Pancreas (tissue), 10 donors: ENCODE data around the gene TSPAN15. TPM values are rescaled to one million over a fixed set of nuclear protein-coding genes. Genes with fewer than 3 reads are reported as not detected.

ENCODE experiments used
- ATAC-seq, 4 donors: fragments of 200-7000 bp; cut with Tn5 transposase; one replicate each; pipeline versions ENCODE4 v1.8.0 to v1.9.1; 2020; ENCODE audit warnings: mild to moderate bottlenecking in 4 of 4, moderate library complexity in 4 of 4
- DNase-seq, 6 donors: peaks; one replicate each; pipeline ENCODE4 v3.0.0-alpha.2; 2020
- FAIRE-seq: peaks from 2 replicates; lab custom pipeline; 2012; peaks lifted over from hg19 to GRCh38; lab: Jason Lieb, UNC
- H3K27ac ChIP-seq, 4 donors: fragments of 200-600 bp; sonication (generic); 1 replicate in 3 of 4; 2 replicates in 1 of 4; pipeline versions ENCODE4 v1.5.0 to v1.8.0; 2020
- H3K27me3 ChIP-seq, 4 donors: fragments of 200-600 bp; one replicate each; pipeline ENCODE4 v1.8.0; 2021
- H3K36me3 ChIP-seq, 3 donors: fragments of 200-600 bp; sonication (generic) in 1 of 3; one replicate each; pipeline versions ENCODE4 v1.5.0 to v1.8.0; 2020 to 2021
- H3K4me1 ChIP-seq, 3 donors: fragments of 200-600 bp; one replicate each; pipeline ENCODE4 v1.8.0; 2021
- H3K4me3 ChIP-seq, 4 donors: fragments of 200-600 bp; sonication (generic) in 2 of 4; one replicate each; pipeline versions ENCODE4 v1.5.0 to v1.8.0; 2020 to 2021
- H3K9me3 ChIP-seq, 4 donors: fragments of 200-600 bp; one replicate each; pipeline ENCODE4 v1.8.0; 2021
- WGBS, 2 donors: extraction: QIAGEN DNeasy Blood & Tissue Kit; methylation state at CpG; one replicate each; pipeline ENCODE4 v1.1.7; 2013; 5-methylcytosine and 5-hydroxymethylcytosine counted together
- intact Hi-C, 3 donors: fragments of 100-400 bp; cut with DNase I; formaldehyde crosslinking; loops; one replicate each; pipeline versions ENCODE4 v1.11.1 to v1.14.2; 2022
- polyA plus RNA-seq, 2 donors: library from polyadenylated mRNA; stranded (reverse); fragments of 200-250 nt; gene quantifications; one replicate each; pipeline ENCODE4 v1.2.3, GENCODE V29; 2013
- total RNA-seq, 6 donors: library from RNA; stranded (reverse); fragmentation: NEBNext Ultra II Directional in 4 of 6; extraction: Animal tissue kit (Norgen Biotek cat#: 25700) in 4 of 6; gene quantifications; one replicate each; pipeline versions ENCODE4 v1.2.1 to v1.2.4, GENCODE V29; 2021 to 2023
- TF ChIP-seq, protein P1 (sequence below), 4 donors: fragments of 200-600 bp; sonication (generic) in 3 of 4; IDR thresholded peaks; one replicate each; pipeline versions ENCODE4 v1.5.0 to v1.8.0; 2021; ENCODE audit warnings: antibody characterized with exemption in 4 of 4
- donor health status: healthy with polysubstance abuse.
- donor health status: DM: no; HTN: no; CAD: no; lungs with moderate emphysema.
- donor health status: DM: no; HTN: no; CAD: no.
- donor health status: control.
- donor health status: control.
- donor health status: Bipolar disorder and iron deficiency.
- donor health status: DM: yes; HTN: yes; CAD: no.
- donor health status: DM: no; HTN: no; CAD: no.
- donor health status: DM: no; HTN: no; CAD: no.
- donor health status: DM: yes; HTN: yes; CAD: no.

The TSPAN15 gene
- total and polyA plus RNA-seq, 8 donors, result 10.9 to 49.2 (median 17.6) TPM

DNA sequence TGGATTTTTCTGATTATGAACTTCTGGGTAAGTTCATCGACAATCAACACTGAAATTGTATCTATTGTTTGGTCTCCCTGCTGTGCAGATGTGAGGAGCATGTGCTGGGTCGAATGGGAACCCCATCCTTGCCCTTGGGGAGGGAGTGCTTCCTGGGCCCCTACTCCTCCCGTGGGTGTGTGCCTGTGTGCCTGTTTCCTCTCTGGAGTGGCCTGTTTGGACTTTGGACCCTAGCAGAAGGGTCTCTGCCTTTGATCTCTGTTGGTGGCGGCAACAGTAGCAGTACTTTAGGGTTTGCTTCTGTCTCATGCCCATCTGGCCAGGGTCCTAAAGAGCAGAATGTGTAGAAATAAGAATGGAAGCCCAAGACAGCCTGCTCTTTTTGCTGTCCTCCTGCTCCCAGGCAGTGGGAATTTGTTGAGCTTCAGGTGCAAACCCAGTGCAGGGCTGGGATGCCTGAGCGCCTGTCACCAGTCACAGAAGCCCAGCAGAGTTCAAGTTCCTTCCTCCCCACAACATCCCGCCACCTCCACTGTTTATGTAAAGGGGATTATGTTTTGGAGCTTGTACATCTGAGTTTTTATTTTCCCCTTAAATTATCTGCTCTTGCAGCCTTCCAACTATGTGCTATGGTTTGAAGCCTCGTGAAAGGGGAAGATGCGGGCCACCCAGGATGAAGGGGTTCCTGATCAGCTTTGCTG is 33.1 kb upstream of the TSPAN15 start:
- no peaks in the 10 kb centered on the region for H3K9me3 ChIP-seq
- no peaks in the 10 kb centered on the region for H3K27me3 ChIP-seq
- no peak overlapping the region for H3K27ac ChIP-seq
- ATAC-seq (peak in 1 of 4 donors; percentile 10), DNase-seq (no peak), FAIRE-seq (no peak)
- 63 to 65% methylated on average over 8 of the region's 8 CpGs for WGBS, 2 donors
- no peaks in the 10 kb centered on the region for H3K36me3 ChIP-seq
- no peaks in the 10 kb centered on the region for H3K4me1 ChIP-seq
- H3K4me3 ChIP-seq, result no peak overlapping the region
- TF ChIP-seq, protein P1, sequence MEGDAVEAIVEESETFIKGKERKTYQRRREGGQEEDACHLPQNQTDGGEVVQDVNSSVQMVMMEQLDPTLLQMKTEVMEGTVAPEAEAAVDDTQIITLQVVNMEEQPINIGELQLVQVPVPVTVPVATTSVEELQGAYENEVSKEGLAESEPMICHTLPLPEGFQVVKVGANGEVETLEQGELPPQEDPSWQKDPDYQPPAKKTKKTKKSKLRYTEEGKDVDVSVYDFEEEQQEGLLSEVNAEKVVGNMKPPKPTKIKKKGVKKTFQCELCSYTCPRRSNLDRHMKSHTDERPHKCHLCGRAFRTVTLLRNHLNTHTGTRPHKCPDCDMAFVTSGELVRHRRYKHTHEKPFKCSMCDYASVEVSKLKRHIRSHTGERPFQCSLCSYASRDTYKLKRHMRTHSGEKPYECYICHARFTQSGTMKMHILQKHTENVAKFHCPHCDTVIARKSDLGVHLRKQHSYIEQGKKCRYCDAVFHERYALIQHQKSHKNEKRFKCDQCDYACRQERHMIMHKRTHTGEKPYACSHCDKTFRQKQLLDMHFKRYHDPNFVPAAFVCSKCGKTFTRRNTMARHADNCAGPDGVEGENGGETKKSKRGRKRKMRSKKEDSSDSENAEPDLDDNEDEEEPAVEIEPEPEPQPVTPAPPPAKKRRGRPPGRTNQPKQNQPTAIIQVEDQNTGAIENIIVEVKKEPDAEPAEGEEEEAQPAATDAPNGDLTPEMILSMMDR (IDR thresholded peaks at IDR 0.05), result no peak
- intact Hi-C loops, result loop anchor here in 2 of 3 donors (5.0 to 10.0 kb wide), 2 partner anchors 214 to 217 kb away; partner anchors contain the start of gene FAM241B (in 2 of the 2)

DNA sequence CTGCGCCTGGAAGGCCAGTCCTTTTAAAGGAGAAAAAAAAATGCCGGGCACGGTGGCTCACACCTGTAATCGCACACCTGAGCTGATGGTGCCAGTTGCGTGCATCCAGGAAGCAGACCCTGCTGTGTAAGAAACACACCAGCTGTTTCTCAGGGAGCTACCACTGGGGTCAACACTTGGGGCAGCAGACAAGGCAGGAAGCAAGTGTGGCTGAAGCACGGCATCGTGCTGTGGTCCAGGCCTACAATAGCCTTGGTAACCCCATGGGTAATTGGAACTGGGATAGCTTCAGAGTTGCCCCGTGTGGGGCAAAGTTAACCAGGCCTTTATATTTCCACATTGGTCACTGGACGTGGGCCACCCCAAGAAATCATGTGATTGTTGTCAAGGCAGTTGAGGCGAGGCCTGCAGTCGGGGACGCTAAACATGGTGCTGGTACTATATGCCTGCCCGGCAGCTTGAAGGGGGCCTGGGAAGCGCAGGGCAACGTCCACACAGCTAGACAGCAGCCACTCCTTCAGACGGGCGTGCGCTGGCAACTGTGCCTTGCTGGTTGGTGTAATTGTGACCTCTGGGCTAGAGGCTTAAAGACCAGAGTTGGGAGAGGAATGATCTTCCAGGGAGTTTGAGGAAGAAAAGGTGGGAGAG is 32.0 kb upstream of the TSPAN15 start:
- TF ChIP-seq, protein P1 (IDR thresholded peaks at IDR 0.05), result no peak
- DNase-seq, result peak in 1 of 6 donors; percentile 39
- Histone ChIP-seq H3K27me3 (no peaks in the 10 kb centered on the region), H3K9me3 (no peaks in the 10 kb centered on the region), H3K36me3 (no peaks in the 10 kb centered on the region), H3K4me3 (no peak overlapping the region), H3K27ac (no peak overlapping the region), H3K4me1 (peaks cover 0 to 4% (median 0%) of the 10 kb centered on the region in 3 donors)
- no peak for FAIRE-seq
- WGBS, 2 donors, result 85 to 91% methylated on average over 18 of the region's 18 CpGs
- intact Hi-C loops, result loop anchor here in 2 of 3 donors (5.0 to 10.0 kb wide), 2 partner anchors 213 to 216 kb away; partner anchors contain the start of gene FAM241B (in 2 of the 2)
- no peak for ATAC-seq

DNA sequence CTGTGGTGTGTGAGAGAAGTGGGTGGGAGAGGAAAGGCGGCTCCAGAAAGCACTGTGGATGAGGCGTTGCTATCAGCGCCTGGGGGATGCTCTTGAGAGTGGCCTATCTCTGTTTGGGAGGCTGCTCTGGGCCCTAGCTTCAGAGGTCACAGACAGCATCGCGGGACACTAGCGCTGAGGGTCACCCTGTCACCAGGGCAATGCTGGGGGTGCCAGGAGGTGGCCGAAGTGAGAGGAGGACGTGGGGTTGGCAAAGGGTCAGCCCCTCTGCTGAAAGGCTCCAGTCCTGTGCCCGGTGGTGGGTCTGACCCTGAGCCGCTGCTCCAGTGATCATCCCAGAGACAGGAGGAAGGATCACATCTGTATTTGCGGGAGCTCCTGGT is 31.5 kb upstream of the TSPAN15 start:
- Histone ChIP-seq H3K27me3 (no peaks in the 10 kb centered on the region), H3K27ac (no peak overlapping the region), H3K36me3 (no peaks in the 10 kb centered on the region), H3K4me3 (no peak overlapping the region), H3K9me3 (no peaks in the 10 kb centered on the region), H3K4me1 (peaks cover 0 to 4% (median 0%) of the 10 kb centered on the region in 3 donors)
- intact Hi-C loops, result loop anchor here (5.0 to 10.0 kb wide), 3 partner anchors 213 to 225 kb away; partner anchors contain the start of gene FAM241B (in 2 of the 3)
- FAIRE-seq (no peak), ATAC-seq (no peak), DNase-seq (no peak)
- TF ChIP-seq, protein P1 (IDR thresholded peaks at IDR 0.05), result no peak
- 66 to 82% methylated on average over 11 of the region's 11 CpGs for WGBS, 2 donors

DNA sequence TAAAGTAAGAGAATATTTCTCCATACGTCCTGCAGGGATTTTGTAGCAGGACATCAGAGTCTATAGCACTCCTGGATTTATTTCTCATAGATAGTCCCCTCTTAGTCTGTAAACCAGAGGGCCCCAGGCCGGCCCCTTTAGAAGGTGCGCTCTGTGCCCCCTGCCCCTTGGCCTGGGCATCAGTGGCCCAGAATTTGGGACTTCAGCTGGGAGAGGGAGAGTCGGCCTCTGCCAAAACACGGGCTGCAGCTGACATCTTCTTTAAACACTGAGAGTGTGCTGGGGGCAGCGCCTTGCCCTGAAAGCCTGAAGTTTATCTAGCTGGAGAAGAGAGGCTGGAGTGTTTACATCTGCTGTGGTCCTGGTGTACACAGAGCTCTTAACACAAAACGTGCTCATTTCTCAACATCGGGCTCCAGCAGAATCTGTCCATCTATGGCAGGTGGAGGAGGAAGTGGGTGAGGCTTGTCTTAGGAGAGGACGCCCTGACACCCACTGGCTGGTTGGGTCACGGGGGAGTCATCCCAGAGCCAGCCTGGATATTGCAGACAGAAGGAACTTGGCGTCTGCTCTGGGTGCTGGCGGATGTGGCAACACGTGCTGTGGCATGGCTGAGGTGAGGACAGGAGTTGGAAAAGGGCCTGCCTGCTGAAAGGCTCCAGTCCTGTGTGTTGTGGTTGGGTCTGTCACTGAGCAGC is 29.5 kb upstream of the TSPAN15 start:
- intact Hi-C loops, result loop anchor here in 1 of 3 donors (10.0 kb wide), 1 partner anchor 223 kb away; no protein-coding TSS in a partner anchor
- H3K36me3 ChIP-seq, result no peaks in the 10 kb centered on the region
- peak in 1 of 4 donors; percentile 8 for ATAC-seq
- H3K9me3 ChIP-seq, result no peaks in the 10 kb centered on the region
- FAIRE-seq, result no peak
- H3K4me1 ChIP-seq, result peaks cover 0 to 6% (median 4%) of the 10 kb centered on the region in 3 donors
- TF ChIP-seq, protein P1 (IDR thresholded peaks at IDR 0.05), result no peak
- no peaks in the 10 kb centered on the region for H3K27me3 ChIP-seq
- no peak overlapping the region for H3K27ac ChIP-seq
- no peak overlapping the region for H3K4me3 ChIP-seq
- 62 to 70% methylated on average over 13 of the region's 13 CpGs for WGBS, 2 donors
- no peak for DNase-seq
